ENCODE data around the gene EVX1. TPM values are rescaled to one million over a fixed set of nuclear protein-coding genes. Genes with fewer than 3 reads are reported as not detected.
A peak's percentile ranks its signal among the peaks of the same experiment; 100 is the strongest.

The EVX1 gene
- total and polyA plus RNA-seq, 2 of the 8 experiments (the other 6 are each of a cell fraction or from before 2014, with no cell fraction given), result not detected

- Histone ChIP-seq H3K27me3 (replicated peaks in 1 of 4; ENCODE audit: control insufficient read depth in 3 of 4, extremely low read depth in 1 of 4, insufficient read depth in 3 of 4, low read length in 3 of 4) (peaks cover 83 to 100% (median 95%) of the 10 kb centered on the region in 4 experiments), H3K27ac (ENCODE audit: low read depth, low read length) (no peak overlapping the region), H2BK20ac (ENCODE audit: low read length) (no peak overlapping the region), H4K5ac (ENCODE audit: insufficient read length, low read depth, low read length) (no peak overlapping the region), H3K4me1 (replicated peaks in 1 of 4; ENCODE audit: control insufficient read depth in 3 of 4, insufficient read depth in 4 of 4, low read length in 3 of 4) (peaks cover 0 to 7% (median 5%) of the 10 kb centered on the region in 4 experiments; a peak in 5 of 7 replicates), H2AK5ac (ENCODE audit: low read depth, low read length) (no peak overlapping the region), H3K23me2 (ENCODE audit: low read depth, low read length) (no peaks in the 10 kb centered on the region), H2BK15ac (ENCODE audit: low read length) (no peak overlapping the region), H2BK120ac (replicated peaks; ENCODE audit: low read depth, low read length) (no peak overlapping the region), H3K14ac (ENCODE audit: insufficient read length) (no peak overlapping the region), H3K56ac (replicated peaks; ENCODE audit: insufficient read length, low read depth, low read length) (no peak overlapping the region), H2BK5ac (ENCODE audit: low read depth, low read length) (no peak overlapping the region), H2BK12ac (ENCODE audit: low read depth, low read length) (no peak overlapping the region), H3K4me3 (ENCODE audit: extremely low read depth in 1 of 4, insufficient read depth in 2 of 4, low read depth in 3 of 4, low read length in 4 of 4) (no peak overlapping the region), H4K91ac (replicated peaks; ENCODE audit: insufficient read length, low read length) (no peak overlapping the region), H4K8ac (ENCODE audit: extremely low read depth, insufficient read depth, low read length) (no peak overlapping the region), H4K20me1 (replicated peaks in 1 of 2; ENCODE audit: control insufficient read depth in 1 of 2, insufficient read depth in 2 of 2, low read length in 2 of 2) (peaks cover 25 to 46% of the 10 kb centered on the region in 2 experiments), H3K36me3 (ENCODE audit: control insufficient read depth in 2 of 4, insufficient read depth in 4 of 4, low read length in 3 of 4) (peaks cover 0 to 13% (median 0%) of the 10 kb centered on the region in 4 experiments; a peak in 1 of 8 replicates), H2AFZ (ENCODE audit: low read length) (no peak overlapping the region), H3K9me3 (ENCODE audit: insufficient read depth in 2 of 2, low read depth in 1 of 2, low read length in 1 of 2) (peaks cover 0 to 3% of the 10 kb centered on the region in 2 experiments; a peak in 1 of 4 replicates), H3K4ac (replicated peaks; ENCODE audit: insufficient read length, low read depth, low read length) (no peak overlapping the region), H3K79me2 (ENCODE audit: control insufficient read depth in 1 of 2, insufficient read depth in 2 of 2, low read length in 2 of 2) (no peaks in the 10 kb centered on the region), H3K23ac (ENCODE audit: insufficient read length) (no peak overlapping the region), H3K79me1 (ENCODE audit: low read depth, low read length) (no peaks in the 10 kb centered on the region), H3K9ac (replicated peaks in 1 of 4; ENCODE audit: extremely low read depth in 1 of 4, low read depth in 3 of 4, low read length in 3 of 4) (no peak overlapping the region), H3K4me2 (ENCODE audit: insufficient read depth in 1 of 2, low read depth in 2 of 2, low read length in 2 of 2) (no peak overlapping the region), H3K18ac (ENCODE audit: extremely low read depth, low read length) (no peak overlapping the region)
- FAIRE-seq (no peak), DNase-seq (ENCODE audit: low read depth in 1 of 2, low spot score in 2 of 2) (no peak)
- POLR2A ChIA-PET (ENCODE audit: partially characterized antibody), result no interaction called here
- CTCF ChIA-PET (ENCODE audit: partially characterized antibody), result interaction anchor here (0.6 to 3.2 kb wide), 5 partner anchors 11 to 903 kb away, joined by 3 to 31 read pairs (median 9); no protein-coding TSS in a partner anchor
- 27% methylated on average over 2 of the region's 2 CpGs; no CpG with 5 or more reads in 1 of the 2 experiments for WGBS, 2 experiments (ENCODE audit: extremely low coverage in 1 of 2, insufficient coverage in 1 of 2, insufficient read length in 1 of 2, insufficient replicate concordance in 2 of 2, low coverage in 1 of 2, low lambda C conversion rate in 2 of 2, missing lambda C conversion rate in 1 of 2)
- TF ChIP-seq RBBP5 (IDR thresholded peaks at IDR 0.05; ENCODE audit: borderline replicate concordance, low read depth, low read length) (no peak), ZNF274 (IDR thresholded peaks at IDR 0.05; ENCODE audit: borderline replicate concordance, extremely low read depth, low read length) (no peak), CHD1 (IDR thresholded peaks at IDR 0.05; ENCODE audit: low read depth, low read length) (no peak), RNF2 (IDR thresholded peaks at IDR 0.05; ENCODE audit: borderline replicate concordance, low read depth, low read length, missing control alignments, poor library complexity, severe bottlenecking) (peak; percentile 35), CBX8 (IDR thresholded peaks at IDR 0.05; ENCODE audit: borderline replicate concordance, low read depth, low read length) (0 out of 2 replicates have a peak, but pooled peaks have one; percentile 52), SP1 (IDR thresholded peaks at IDR 0.05; ENCODE audit: low read depth, low read length) (0 out of 2 replicates have a peak, but pooled peaks have one; percentile 1), SUZ12 (IDR thresholded peaks at IDR 0.05; ENCODE audit: low read length) (0 out of 2 replicates have a peak, but pooled peaks have one; percentile 15)
Observed at GRCh38 chr7:27194002-27194352, 48.6 kb upstream of the EVX1 start.

Data from H1 (cell line).